ENCODE measurements around the gene PRKAG2.

The PRKAG2 gene

GRCh38 chr7:151524845-151525244 is 352.1 kb downstream of the PRKAG2 start:
- DNase-seq, result no peak

DNA sequence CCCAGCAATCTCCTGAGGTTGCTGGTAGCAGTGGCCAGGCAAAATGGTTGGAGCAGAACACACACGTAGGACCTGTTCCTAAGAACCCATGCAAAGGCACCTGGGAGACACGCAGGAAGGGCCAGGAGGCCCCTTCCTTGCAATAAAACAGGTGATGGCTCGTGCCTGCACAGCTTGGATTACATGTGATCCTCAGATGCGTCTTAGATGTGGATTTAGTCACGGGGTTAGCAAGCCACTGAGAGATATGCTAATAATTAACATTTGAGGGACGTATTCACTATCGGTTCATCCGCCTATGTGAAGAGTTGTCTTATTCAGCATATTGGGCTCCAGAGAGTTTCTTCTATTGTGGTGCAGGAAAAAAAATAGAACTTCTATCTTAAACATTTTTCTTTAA is 352.6 kb downstream of the PRKAG2 start:
- DNase-seq, result no peak

DNA sequence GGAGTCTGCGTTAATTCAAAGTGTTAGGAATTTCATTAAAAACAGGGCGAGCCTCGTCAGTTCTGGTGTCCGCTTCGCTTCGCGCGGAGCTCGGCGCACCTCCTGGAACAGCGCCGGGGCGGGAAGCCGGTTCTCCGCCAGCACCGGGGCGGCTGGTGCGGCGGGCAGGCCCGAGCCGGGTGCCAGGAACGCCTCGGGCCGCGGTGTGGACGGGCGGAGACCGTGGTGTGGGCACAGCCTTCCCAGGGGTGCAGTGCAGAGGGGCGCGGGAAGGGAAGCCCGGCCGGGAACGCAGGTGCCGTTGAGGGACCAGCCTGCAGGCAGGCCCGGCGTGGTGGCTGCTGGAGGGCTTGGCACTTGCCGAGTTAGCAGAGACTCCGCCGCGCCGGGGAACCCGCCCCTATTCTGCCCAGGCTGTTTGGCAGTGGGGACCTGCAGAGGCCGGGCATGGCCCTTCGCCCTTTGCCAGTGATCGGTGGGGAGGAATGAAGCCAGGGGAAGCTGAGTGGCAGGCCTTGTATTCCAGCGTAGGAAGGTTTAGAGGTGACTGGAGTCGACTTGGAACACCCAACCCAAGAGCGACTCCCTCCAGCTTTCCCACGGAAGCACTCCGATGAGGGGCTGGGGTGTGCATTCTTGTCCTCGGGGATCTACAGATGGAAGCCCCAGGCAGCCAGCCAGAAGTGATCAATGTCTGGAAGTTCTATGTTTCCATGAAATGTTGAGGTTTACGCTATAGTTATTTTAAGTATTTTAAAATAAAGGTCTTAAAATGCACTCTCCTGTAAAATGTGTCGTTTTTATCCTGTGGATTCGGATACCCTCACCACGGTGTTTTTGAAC is 356.3 kb downstream of the PRKAG2 start:
- no peak for DNase-seq

- DNase-seq, result peak; percentile 100
Observed at GRCh38 chr7:151519765-151520418, 357.0 kb downstream of the PRKAG2 start, which contains the start of gene RHEB. Gene RHEB, minus strand, starts transcription at chr7:151519895. Its CDS starts 384 bp downstream, at chr7:151519511.

DNA sequence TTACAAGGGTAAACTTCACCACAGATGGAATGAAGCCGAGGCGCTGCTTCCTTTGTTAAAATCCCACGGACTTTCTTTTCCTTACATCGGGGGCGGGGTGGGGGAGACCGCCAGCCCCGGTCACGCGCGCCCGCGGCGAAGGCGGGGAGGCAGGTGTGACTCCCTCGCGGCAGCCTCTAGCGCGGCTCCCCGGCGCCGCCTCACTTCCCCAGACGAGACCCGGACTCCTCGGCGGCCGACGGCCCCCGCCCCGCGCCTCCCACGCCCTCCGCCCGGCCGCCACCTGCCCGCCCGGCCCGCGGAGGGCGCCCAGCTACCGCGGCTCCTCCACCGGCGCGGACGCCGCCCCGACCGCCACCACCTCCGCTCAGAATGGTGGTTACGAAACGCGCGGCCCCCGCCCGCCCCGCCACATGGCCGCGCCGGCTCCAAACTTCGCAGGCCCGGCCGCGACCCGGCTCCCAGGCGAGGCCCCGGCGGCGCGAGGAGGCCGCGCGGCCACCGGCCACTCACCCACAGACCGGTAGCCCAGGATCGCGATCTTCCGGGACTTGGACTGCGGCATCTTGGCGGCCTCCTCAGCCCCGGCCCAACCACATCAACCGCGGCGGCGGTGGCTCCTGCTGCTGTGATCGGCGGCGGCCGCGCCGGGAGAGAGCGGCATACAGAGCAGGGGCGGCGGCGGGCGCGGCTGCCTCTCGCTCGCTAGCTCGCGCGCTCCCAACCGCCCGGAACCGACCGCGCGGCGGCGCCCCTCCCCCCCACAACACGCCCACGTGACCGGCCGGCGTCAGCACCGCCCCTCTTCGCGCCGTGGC is 357.8 kb downstream of the PRKAG2 start:
- DNase-seq, result peak; percentile 74

GRCh38 chr7:151518105-151518946 is 358.6 kb downstream of the PRKAG2 start:
- DNase-seq, result peak; percentile 60

GRCh38 chr7:151517601-151518104 is 359.3 kb downstream of the PRKAG2 start:
- DNase-seq, result no peak

GRCh38 chr7:151515276-151515565 is 361.7 kb downstream of the PRKAG2 start:
- DNase-seq, result no peak

GRCh38 chr7:151514461-151515275 is 362.2 kb downstream of the PRKAG2 start:
- DNase-seq, result no peak

DNA sequence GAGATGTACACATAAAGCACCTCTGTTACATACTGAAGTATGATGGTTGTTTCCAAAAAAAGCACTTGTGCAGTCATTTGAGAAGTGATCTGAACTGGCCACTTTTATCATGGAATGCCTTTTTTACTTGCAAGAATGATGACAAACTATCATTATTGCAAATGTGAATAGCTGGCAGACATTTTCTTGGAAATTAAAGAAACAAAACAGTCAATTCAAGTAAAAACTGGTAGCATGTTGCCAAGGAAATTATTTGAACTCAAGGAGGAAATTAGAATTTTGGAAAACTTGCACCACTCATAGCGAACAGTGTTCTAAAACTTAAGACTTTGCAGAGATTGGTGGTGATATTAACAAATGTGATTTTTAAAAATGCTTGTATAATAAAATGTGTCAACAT is 363.8 kb downstream of the PRKAG2 start:
- DNase-seq, result no peak

- no peak for DNase-seq
Observed at GRCh38 chr7:151512353-151512752, 364.6 kb downstream of the PRKAG2 start.

GRCh38 chr7:151511946-151512345 is 365.0 kb downstream of the PRKAG2 start:
- DNase-seq, result no peak

DNA sequence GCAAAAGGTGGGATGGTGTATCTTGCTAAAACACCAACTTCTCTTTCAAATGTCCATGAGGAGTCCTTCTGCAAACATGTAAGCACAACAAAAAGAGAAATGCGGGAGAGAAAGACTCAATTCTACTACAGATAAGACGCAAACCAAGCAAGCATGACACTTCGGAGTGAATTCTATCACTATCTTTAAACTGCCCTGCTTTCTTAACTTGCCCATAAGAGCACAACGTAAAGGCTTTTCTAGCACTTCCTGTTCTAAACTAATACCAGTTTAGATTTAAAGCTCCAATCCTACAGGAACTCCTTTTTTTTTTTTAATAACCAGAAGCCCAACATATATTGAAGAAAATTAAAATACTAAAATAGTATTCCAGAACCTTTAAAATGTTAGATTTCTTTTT is 365.6 kb downstream of the PRKAG2 start:
- DNase-seq, result no peak

- no peak for DNase-seq
Observed at GRCh38 chr7:151509670-151510333, 367.1 kb downstream of the PRKAG2 start.

DNA sequence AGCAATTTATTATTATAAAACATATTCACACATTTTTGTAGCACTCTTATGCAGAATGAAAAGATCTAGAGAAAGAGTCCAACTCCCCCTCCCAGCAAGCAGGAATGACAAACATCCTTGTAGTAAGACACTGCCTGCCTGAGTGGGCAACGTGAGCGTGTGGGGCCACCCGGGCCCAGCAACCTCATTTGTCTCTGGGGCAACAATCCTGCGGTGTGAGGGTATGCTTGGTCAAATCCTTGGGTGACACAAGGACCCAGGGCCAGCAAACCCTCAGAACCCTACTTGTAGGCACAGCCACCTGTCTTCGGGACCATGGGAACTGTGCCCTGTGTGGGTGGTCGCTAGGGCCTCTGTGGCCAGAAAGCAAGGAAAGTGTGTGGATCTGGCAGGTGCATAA is 367.9 kb downstream of the PRKAG2 start:
- DNase-seq, result no peak

DNA sequence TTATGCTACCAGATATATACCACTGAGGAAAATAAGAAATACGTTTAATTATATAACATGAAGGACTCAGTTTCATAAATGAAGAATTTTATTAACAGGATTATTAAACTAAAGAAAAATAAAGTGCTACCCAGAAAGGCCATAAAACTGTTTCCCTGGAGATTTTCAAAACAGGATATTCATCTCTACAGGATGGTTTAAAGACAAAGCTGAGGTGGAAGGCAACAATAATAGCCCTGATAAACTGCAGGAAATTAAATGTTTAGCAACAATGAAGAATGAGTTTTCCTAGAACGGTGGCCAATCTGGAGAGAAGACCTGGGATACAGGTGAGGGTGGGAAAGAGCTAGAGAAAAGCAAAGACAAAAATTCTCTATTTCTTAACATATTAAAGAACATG is 369.1 kb downstream of the PRKAG2 start:
- no peak for DNase-seq

- no peak for DNase-seq
Observed at GRCh38 chr7:151506901-151507382, 370.0 kb downstream of the PRKAG2 start.

Data from right forelimb (tissue), 1 donor.